Mesothelial cell of epicardium (in vitro differentiated cells): Measurements from ENCODE around the gene AGTRAP. TPM values are rescaled to one million over a fixed set of nuclear protein-coding genes. Genes with fewer than 3 reads are reported as not detected.

ENCODE experiments used
- DNase-seq, 2 experiments: peaks; one replicate each; pipeline ENCODE4 v3.0.0; 2021; ENCODE audit warnings: low spot score in 2 of 2; ENCODE audit not compliant: unreplicated experiment in 2 of 2
- H3K27ac Mint-ChIP-seq: 2 replicates; pipeline ENCODE4 v1.8.0; 2021; ENCODE audit warnings: mixed read lengths
- H3K27me3 Mint-ChIP-seq: 2 replicates; pipeline ENCODE4 v1.8.0; 2021; ENCODE audit warnings: low read depth, mixed read lengths
- H3K36me3 Mint-ChIP-seq: 2 replicates; pipeline ENCODE4 v1.8.0; 2021; ENCODE audit warnings: mixed read lengths
- H3K4me1 Mint-ChIP-seq: 2 replicates; pipeline ENCODE4 v1.8.0; 2021; ENCODE audit warnings: mixed read lengths
- H3K4me3 Mint-ChIP-seq: 2 replicates; pipeline ENCODE4 v1.8.0; 2021; ENCODE audit warnings: mild to moderate bottlenecking, moderate library complexity, mixed read lengths
- H3K9me3 Mint-ChIP-seq: 2 replicates; pipeline ENCODE4 v1.8.0; 2021; ENCODE audit warnings: mixed read lengths
- total RNA-seq: library from RNA; stranded (reverse); gene quantifications from 3 replicates; pipeline ENCODE4 v1.2.1, GENCODE V29; 2021
- TF ChIP-seq, protein P1 (sequence below): fragments of 200-600 bp; sonication (generic); IDR thresholded peaks from one replicate; pipeline ENCODE4 v1.5.0; 2021; ENCODE audit warnings: antibody characterized with exemption; ENCODE audit not compliant: unreplicated experiment

Gene AGTRAP
- total RNA-seq, 1 donor from 2014 or later = 29.0 TPM

GRCh38 chr1:11765661-11766428 lies 29.9 kb downstream of the AGTRAP start:
- no peak for DNase-seq
- peaks cover 24% of the 10 kb centered on the region for H3K27me3 Mint-ChIP-seq
- no peaks in the 10 kb centered on the region for H3K9me3 Mint-ChIP-seq
- H3K4me3 Mint-ChIP-seq = no peak overlapping the region
- peaks cover 2% of the 10 kb centered on the region for H3K4me1 Mint-ChIP-seq
- TF ChIP-seq, protein P1, sequence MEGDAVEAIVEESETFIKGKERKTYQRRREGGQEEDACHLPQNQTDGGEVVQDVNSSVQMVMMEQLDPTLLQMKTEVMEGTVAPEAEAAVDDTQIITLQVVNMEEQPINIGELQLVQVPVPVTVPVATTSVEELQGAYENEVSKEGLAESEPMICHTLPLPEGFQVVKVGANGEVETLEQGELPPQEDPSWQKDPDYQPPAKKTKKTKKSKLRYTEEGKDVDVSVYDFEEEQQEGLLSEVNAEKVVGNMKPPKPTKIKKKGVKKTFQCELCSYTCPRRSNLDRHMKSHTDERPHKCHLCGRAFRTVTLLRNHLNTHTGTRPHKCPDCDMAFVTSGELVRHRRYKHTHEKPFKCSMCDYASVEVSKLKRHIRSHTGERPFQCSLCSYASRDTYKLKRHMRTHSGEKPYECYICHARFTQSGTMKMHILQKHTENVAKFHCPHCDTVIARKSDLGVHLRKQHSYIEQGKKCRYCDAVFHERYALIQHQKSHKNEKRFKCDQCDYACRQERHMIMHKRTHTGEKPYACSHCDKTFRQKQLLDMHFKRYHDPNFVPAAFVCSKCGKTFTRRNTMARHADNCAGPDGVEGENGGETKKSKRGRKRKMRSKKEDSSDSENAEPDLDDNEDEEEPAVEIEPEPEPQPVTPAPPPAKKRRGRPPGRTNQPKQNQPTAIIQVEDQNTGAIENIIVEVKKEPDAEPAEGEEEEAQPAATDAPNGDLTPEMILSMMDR = no peak
- H3K27ac Mint-ChIP-seq = no peak overlapping the region
- H3K36me3 Mint-ChIP-seq = no peaks in the 10 kb centered on the region

DNA sequence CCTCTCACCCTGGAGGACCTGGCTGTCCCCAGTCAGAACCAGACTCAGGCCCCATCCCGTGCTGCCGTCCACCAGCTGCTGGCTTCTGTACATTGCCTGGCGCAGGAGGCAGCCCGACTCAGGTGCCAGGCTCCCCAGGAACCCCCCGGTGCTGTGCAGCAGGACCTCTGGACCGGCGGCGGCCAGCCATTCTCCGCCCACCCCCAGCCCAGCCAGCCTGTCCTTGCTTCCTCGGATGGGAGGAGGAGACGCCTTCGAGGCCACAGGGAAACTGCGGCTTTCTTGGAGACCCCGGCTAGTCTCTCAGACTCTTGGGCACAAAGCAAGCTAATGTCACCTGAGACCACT lies 30.5 kb downstream of the AGTRAP start:
- H3K4me1 Mint-ChIP-seq = peaks cover 2% of the 10 kb centered on the region
- DNase-seq = no peak
- TF ChIP-seq, protein P1 = no peak
- H3K4me3 Mint-ChIP-seq = no peak overlapping the region
- no peaks in the 10 kb centered on the region for H3K9me3 Mint-ChIP-seq
- peaks cover 19% of the 10 kb centered on the region for H3K27me3 Mint-ChIP-seq
- no peaks in the 10 kb centered on the region for H3K36me3 Mint-ChIP-seq
- no peak overlapping the region for H3K27ac Mint-ChIP-seq

GRCh38 chr1:11767922-11768704 lies 32.2 kb downstream of the AGTRAP start:
- no peak overlapping the region for H3K4me3 Mint-ChIP-seq
- no peaks in the 10 kb centered on the region for H3K36me3 Mint-ChIP-seq
- TF ChIP-seq, protein P1 = no peak
- H3K9me3 Mint-ChIP-seq = no peaks in the 10 kb centered on the region
- peaks cover 2% of the 10 kb centered on the region for H3K4me1 Mint-ChIP-seq
- DNase-seq = no peak
- no peak overlapping the region for H3K27ac Mint-ChIP-seq
- H3K27me3 Mint-ChIP-seq = peaks cover 2% of the 10 kb centered on the region

DNA sequence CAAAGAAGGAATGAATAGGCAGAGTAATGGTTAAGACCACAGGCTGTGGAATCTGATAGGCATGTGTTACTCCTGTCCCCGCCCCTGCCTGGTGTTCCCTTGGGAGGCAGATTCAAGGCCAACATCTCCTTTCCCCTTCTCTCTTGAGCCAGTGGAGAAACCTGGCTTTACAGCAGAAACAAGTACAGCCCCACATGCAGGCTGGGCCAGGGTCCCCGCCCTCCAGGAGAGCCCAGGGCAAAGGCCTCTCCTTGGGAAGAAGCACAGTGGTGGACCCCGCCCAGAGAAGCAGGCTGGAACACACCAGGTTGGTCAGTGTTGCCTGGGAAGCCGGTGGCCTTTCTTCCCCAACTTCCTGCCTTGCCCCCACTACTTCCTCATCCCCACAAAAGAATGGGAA lies 32.9 kb downstream of the AGTRAP start:
- Mint-ChIP-seq H3K36me3 (no peaks in the 10 kb centered on the region), H3K4me3 (no peak overlapping the region), H3K9me3 (no peaks in the 10 kb centered on the region), H3K4me1 (no peaks in the 10 kb centered on the region), H3K27ac (no peak overlapping the region), H3K27me3 (no peaks in the 10 kb centered on the region)
- TF ChIP-seq, protein P1 = no peak
- no peak for DNase-seq

DNA sequence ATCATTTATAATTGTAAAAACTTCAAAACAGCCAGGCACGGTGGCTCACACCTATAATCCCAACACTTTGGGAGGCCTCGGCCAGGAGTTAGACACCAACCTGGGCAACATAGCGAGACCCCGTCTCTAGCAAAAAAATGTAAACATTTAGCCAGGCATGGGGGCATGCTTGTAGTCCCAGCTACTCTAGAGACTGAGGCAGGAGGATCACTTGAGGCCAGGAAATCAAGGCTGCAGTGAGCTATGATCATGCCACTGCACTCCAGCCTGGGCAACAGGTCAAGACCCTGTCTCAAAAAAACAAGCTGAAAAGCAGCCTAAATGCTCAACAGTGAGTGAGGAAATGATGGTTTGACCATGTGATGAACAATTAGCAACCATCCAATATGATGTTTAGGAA lies 33.3 kb downstream of the AGTRAP start:
- no peak for DNase-seq
- H3K36me3 Mint-ChIP-seq = no peaks in the 10 kb centered on the region
- no peaks in the 10 kb centered on the region for H3K27me3 Mint-ChIP-seq
- H3K27ac Mint-ChIP-seq = no peak overlapping the region
- H3K4me1 Mint-ChIP-seq = no peaks in the 10 kb centered on the region
- no peak overlapping the region for H3K4me3 Mint-ChIP-seq
- TF ChIP-seq, protein P1 = no peak
- no peaks in the 10 kb centered on the region for H3K9me3 Mint-ChIP-seq
